Measurements from ENCODE around the gene SPDL1. TPM values are rescaled to one million over a fixed set of nuclear protein-coding genes. Genes with fewer than 3 reads are reported as not detected.

SPDL1 gene
- total RNA-seq, 3 donors from 2014 or later: 8.3 to 9.8 (median 8.8) TPM

DNA sequence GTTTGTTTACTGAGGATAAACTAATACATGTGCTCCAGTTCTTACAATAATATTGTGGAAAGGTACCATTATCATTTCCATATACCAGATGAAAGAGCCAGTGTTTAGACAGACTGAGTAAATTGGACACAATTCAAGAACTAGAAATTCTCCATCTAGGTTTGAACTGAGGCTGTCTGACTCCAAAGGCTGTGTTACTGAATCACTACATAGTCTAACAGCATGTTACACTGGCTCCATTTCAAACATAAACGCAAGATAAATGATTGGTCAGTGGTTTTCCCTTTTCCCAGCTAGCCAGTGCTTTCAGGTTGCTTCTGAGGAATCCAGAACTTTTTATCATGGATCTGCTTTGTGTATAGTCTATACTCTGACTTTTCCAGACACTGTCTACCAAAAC is 8.1 kb downstream of the SPDL1 start:
- H3K4me3 ChIP-seq: no peak overlapping the region
- no peak for DNase-seq (ENCODE audit: low spot score in 2 of 2)
- intact Hi-C loops (cut with DNase I; ENCODE audit: low total_unique reads): loop anchor here (2.0 kb wide), 1 partner anchor 39 kb away; no protein-coding TSS in a partner anchor
- H3K36me3 ChIP-seq: peaks cover 4% of the 10 kb centered on the region
- TF ChIP-seq POLR2AphosphoS5 (IDR thresholded peaks at IDR 0.05) (no peak), POLR2A (IDR thresholded peaks at IDR 0.05) (no peak)
- TF ChIP-seq, protein P1, sequence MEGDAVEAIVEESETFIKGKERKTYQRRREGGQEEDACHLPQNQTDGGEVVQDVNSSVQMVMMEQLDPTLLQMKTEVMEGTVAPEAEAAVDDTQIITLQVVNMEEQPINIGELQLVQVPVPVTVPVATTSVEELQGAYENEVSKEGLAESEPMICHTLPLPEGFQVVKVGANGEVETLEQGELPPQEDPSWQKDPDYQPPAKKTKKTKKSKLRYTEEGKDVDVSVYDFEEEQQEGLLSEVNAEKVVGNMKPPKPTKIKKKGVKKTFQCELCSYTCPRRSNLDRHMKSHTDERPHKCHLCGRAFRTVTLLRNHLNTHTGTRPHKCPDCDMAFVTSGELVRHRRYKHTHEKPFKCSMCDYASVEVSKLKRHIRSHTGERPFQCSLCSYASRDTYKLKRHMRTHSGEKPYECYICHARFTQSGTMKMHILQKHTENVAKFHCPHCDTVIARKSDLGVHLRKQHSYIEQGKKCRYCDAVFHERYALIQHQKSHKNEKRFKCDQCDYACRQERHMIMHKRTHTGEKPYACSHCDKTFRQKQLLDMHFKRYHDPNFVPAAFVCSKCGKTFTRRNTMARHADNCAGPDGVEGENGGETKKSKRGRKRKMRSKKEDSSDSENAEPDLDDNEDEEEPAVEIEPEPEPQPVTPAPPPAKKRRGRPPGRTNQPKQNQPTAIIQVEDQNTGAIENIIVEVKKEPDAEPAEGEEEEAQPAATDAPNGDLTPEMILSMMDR (IDR thresholded peaks at IDR 0.05): no peak
- no peaks in the 10 kb centered on the region for H3K9me3 ChIP-seq
- H3K27me3 ChIP-seq: no peaks in the 10 kb centered on the region
- H3K27ac ChIP-seq: no peak overlapping the region
- H3K4me1 ChIP-seq: no peaks in the 10 kb centered on the region

DNA sequence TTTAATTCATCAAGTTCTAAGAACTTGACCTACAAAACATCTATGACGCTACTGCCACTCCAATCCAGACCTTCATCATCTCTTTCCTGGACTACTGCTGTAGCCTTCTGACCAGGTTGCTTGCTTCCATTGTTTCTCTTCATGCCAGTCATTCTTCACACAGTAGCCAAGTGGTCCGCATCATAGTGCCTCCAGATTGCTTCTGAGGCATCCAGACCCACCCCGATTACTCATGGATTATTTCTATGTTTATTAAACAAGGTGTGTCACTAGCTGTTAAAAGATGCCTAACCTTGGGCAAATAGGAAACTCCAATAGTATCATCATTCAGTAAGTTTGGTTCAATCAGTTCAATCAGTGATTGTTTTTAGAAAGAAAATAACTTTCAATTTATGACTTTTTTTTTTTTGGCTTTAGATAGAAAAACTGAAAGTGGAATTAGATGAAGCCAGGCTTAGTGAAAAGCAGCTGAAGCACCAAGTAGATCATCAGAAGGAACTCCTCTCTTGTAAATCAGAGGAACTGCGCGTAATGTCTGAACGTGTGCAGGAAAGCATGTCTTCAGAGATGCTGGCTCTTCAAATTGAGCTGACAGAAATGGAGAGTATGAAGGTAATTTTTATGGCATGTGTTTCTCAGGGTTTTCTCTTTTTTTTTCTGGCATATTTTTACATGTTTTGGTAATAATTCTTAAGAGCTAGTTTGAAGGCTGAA is 9.5 kb downstream of the SPDL1 start:
- DNase-seq (ENCODE audit: low spot score in 2 of 2): no peak
- H3K36me3 ChIP-seq: peaks cover 4% of the 10 kb centered on the region
- no peaks in the 10 kb centered on the region for H3K4me1 ChIP-seq
- no peak overlapping the region for H3K27ac ChIP-seq
- no peak overlapping the region for H3K4me3 ChIP-seq
- H3K9me3 ChIP-seq: no peaks in the 10 kb centered on the region
- H3K27me3 ChIP-seq: no peaks in the 10 kb centered on the region
- TF ChIP-seq POLR2AphosphoS5 (IDR thresholded peaks at IDR 0.05) (no peak), POLR2A (IDR thresholded peaks at IDR 0.05) (no peak)
- TF ChIP-seq, protein P1 (IDR thresholded peaks at IDR 0.05): no peak
- intact Hi-C loops (cut with DNase I; ENCODE audit: low total_unique reads): loop anchor here (2.0 kb wide), 1 partner anchor 40 kb away; no protein-coding TSS in a partner anchor

DNA sequence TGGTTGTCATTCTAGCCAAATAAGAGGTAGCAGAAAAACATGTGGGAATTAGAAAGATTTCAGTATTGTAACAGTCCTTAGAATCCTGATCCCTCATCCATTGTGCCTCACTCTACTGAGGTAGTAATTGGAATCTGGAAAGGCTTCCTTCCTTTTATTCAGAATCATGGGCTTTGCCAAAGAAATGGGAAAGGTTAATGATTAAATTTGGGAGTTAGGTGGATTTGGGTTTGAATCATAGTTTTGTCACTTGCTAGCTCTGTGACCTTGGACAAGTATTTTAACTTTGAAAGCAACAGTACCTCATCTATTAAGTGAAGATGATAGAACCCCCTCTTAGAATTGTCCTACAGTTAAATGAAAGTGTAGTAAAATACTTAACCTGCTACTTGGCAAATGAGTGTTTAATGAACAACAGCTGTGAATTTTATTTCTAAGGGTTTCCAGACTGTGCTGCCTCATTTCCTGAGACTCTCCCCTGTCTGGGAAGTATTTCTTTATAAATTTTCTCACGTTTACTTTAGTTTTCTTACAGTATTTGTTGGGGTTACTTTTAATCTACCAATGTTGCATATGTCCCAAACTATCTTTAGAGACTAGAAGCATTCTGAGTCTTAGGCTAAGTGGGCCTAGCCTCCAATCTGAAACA is 11.7 kb downstream of the SPDL1 start:
- Histone ChIP-seq H3K4me1 (no peaks in the 10 kb centered on the region), H3K36me3 (peaks cover 4% of the 10 kb centered on the region), H3K9me3 (no peaks in the 10 kb centered on the region), H3K27ac (no peak overlapping the region), H3K27me3 (no peaks in the 10 kb centered on the region), H3K4me3 (no peak overlapping the region)
- TF ChIP-seq POLR2AphosphoS5 (IDR thresholded peaks at IDR 0.05) (no peak), POLR2A (IDR thresholded peaks at IDR 0.05) (no peak)
- TF ChIP-seq, protein P1 (IDR thresholded peaks at IDR 0.05): no peak
- no peak for DNase-seq (ENCODE audit: low spot score in 2 of 2)
- intact Hi-C loops (cut with DNase I; ENCODE audit: low total_unique reads): loop anchor here (5.0 kb wide), 1 partner anchor 1062 kb away; no protein-coding TSS in a partner anchor

DNA sequence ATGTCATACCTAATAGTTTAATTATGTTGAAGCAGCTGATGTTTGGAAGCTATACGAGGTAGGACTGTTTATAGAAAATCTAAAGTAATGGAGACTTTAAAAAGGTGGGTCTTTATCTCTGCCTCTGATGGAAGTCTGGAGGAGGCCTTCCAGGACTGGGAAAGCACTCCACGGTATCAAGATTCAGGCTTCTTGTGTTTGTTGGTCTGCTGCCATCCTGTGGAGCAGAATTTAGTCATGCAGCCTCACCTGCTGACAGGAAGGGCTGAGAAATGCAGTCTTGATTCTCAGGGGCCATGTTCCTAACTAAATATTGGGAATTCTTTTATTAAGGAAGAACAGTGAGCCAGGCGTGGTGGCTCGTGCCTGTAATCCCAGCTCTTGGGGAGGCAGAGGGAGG is 15.9 kb downstream of the SPDL1 start:
- H3K36me3 ChIP-seq: peaks cover under 1% of the 10 kb centered on the region
- H3K9me3 ChIP-seq: no peaks in the 10 kb centered on the region
- no peak for DNase-seq (ENCODE audit: low spot score in 2 of 2)
- intact Hi-C loops (cut with DNase I; ENCODE audit: low total_unique reads): loop anchor here (5.0 kb wide), 1 partner anchor 1058 kb away; no protein-coding TSS in a partner anchor
- H3K27ac ChIP-seq: no peak overlapping the region
- H3K4me3 ChIP-seq: no peak overlapping the region
- no peaks in the 10 kb centered on the region for H3K27me3 ChIP-seq
- TF ChIP-seq POLR2A (IDR thresholded peaks at IDR 0.05): no peak
- no peak for TF ChIP-seq POLR2AphosphoS5 (IDR thresholded peaks at IDR 0.05)
- TF ChIP-seq, protein P1 (IDR thresholded peaks at IDR 0.05): no peak
- no peaks in the 10 kb centered on the region for H3K4me1 ChIP-seq

DNA sequence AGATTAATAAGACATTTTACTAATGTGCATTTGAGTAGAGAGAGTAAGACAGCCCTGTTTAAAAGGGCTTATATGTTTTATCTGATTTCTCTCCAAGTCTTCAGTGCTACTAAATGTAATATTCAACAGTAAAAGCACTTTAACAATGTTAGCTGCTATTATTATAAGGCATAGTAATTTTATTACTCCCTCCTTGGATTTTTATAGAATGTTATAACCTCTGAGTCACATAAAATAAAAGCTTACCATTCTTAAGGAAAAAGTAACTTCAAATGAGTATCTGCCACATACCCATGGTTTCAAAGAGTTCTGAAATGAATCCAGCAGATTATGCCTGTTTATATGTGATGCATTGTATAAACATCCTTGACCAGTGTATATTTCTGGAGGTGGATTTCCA is 19.0 kb downstream of the SPDL1 start:
- Histone ChIP-seq H3K36me3 (no peaks in the 10 kb centered on the region), H3K9me3 (no peaks in the 10 kb centered on the region), H3K4me1 (no peaks in the 10 kb centered on the region), H3K4me3 (no peak overlapping the region), H3K27me3 (no peaks in the 10 kb centered on the region), H3K27ac (no peak overlapping the region)
- TF ChIP-seq POLR2AphosphoS5 (IDR thresholded peaks at IDR 0.05) (no peak), POLR2A (IDR thresholded peaks at IDR 0.05) (no peak)
- TF ChIP-seq, protein P1 (IDR thresholded peaks at IDR 0.05): no peak
- no peak for DNase-seq (ENCODE audit: low spot score in 2 of 2)
- intact Hi-C loops (cut with DNase I; ENCODE audit: low total_unique reads): no loop called here

Data from breast epithelium (tissue), 4 donors.